HUES64 (cell line): ENCODE measurements around the gene TBCC.
"Not testable (repeated sequence)": the region's sequence is repeated elsewhere in the genome, so short reads cannot be mapped to it uniquely, and the experiment has no call there.

Source experiments
- H3K27ac ChIP-seq: 2 replicates; pipeline ENCODE4 v1.7.0; 2013; ENCODE audit warnings: low read depth, low read length, inconsistent platforms
- H3K27me3 ChIP-seq: 2 replicates; pipeline ENCODE4 v1.6.1; 2013; ENCODE audit warnings: mild to moderate bottlenecking, low read length; ENCODE audit not compliant: insufficient read depth
- H3K36me3 ChIP-seq: 2 replicates; pipeline ENCODE4 v1.6.1; 2013; ENCODE audit warnings: mild to moderate bottlenecking, low read length; ENCODE audit not compliant: insufficient read depth
- H3K4me1 ChIP-seq: 2 replicates; pipeline ENCODE4 v1.6.1; 2013; ENCODE audit warnings: mild to moderate bottlenecking, low read length, moderate library complexity; ENCODE audit not compliant: insufficient read depth
- H3K4me3 ChIP-seq: 2 replicates; pipeline ENCODE4 v1.5.1; 2013; ENCODE audit warnings: mild to moderate bottlenecking, low read length, moderate library complexity
- H3K9ac ChIP-seq: 2 replicates; pipeline ENCODE4 v1.6.1; 2013; ENCODE audit warnings: mild to moderate bottlenecking, low read depth, low read length
- H3K9me3 ChIP-seq: 2 replicates; pipeline ENCODE4 v1.6.1; 2013; ENCODE audit warnings: low read depth, low read length; ENCODE audit not compliant: insufficient read depth
- WGBS: fragments of 150-250, 120-280 bp; methylation state at CpG from one replicate; pipeline ENCODE4 v1.1.7; 2013; ENCODE audit warnings: missing lambda C conversion rate; 5-methylcytosine and 5-hydroxymethylcytosine counted together

TBCC gene

DNA sequence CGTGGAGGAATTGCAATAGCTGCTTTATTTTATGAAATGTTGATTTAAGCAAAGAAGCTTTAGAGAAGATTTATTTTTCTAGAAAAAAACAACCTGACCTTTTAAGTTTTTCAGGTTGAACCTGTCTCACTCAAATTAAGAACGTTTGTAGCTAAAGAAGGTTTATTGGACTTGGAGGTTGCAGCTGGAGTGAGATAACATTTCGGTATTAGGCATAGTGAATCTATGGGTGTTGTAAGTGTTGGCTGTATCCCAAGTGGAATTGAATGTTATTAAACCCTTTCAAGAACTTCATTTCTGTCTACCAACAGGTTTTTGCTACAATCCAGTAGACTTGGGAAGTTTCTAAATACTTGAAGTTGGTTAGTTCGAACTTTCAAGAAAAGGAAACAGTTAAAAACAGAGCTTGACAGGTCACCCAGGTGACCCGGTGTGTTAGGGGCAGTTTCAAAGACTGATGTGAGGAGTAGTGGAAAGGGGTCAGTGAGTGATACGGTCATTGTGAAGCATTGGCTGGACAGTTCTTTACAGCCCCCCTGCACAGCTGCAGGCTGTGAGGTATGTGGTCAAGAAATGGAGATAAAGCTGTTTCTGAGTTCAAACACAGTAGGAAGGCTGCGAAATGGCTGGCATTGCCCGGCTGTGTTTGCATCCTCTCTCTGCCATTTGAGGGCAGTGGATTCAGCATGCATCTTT is 2.4 kb upstream of the TBCC start:
- Histone ChIP-seq H3K4me3 (no peak overlapping the region), H3K9ac (no peak overlapping the region), H3K27ac (no peak overlapping the region)

DNA sequence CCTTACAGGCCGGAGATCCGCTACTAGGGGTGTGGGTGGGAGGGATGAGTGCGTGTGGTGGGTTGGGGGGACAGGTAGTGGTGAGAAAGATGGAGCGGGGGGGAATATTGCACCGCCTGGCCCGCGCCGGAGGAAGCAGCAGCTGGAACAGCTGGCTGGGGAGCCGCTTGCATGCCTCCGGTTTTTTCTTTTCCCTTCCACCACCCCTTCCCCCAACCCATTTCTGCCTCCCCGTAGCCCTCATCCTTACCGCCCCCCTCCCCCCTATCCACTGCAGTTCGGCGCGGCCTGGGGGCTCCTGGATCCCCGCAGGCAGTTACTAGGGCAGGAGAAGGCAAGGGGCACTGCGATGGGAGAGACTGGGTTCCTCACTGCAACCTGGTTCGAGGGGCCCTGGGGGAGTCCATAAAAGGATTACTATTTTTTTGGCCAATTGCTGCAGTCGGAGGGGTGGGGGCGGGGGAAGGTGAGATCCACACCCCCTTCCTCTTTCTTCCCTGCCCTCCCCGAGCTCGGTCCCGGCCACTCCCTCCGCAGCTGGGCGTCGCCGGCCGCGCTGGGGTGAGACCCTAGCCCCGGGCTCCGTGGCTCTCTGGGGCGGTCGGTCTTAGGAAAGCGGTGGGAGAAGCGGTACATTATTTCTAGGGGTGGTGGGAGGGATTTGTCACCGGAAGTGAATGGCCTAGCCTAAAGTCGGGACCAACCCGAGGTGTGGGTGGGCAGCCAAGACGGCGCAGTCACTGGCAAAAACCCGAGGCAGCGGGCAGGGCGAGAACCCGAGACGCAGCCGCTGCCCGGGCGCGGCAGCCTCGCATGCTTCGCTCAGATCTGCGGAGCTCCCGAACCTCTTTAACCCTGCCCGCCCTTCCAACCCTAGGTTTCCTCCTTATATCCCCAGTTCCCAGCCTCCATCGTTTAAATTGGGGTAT is 824 bp upstream of the TBCC start:
- H3K4me1 ChIP-seq: peaks cover 7% of the 10 kb centered on the region
- H3K27ac ChIP-seq: peak overlapping the region; percentile 99
- H3K27me3 ChIP-seq: no peaks in the 10 kb centered on the region
- peak overlapping the region; percentile 94 for H3K9ac ChIP-seq
- peak overlapping the region; percentile 87 for H3K4me3 ChIP-seq
- H3K36me3 ChIP-seq: no peaks in the 10 kb centered on the region
- H3K9me3 ChIP-seq: no peaks in the 10 kb centered on the region
- under 1% methylated on average over 54 of the region's 55 CpGs for WGBS

More for the DNA sequence above, 2.4 kb upstream of the TBCC start:
- Histone ChIP-seq H3K4me1 (peaks cover 7% of the 10 kb centered on the region), H3K9me3 (no peaks in the 10 kb centered on the region), H3K27me3 (no peaks in the 10 kb centered on the region), H3K36me3 (no peaks in the 10 kb centered on the region)
- WGBS: 83% methylated on average over 8 of the region's 8 CpGs

DNA sequence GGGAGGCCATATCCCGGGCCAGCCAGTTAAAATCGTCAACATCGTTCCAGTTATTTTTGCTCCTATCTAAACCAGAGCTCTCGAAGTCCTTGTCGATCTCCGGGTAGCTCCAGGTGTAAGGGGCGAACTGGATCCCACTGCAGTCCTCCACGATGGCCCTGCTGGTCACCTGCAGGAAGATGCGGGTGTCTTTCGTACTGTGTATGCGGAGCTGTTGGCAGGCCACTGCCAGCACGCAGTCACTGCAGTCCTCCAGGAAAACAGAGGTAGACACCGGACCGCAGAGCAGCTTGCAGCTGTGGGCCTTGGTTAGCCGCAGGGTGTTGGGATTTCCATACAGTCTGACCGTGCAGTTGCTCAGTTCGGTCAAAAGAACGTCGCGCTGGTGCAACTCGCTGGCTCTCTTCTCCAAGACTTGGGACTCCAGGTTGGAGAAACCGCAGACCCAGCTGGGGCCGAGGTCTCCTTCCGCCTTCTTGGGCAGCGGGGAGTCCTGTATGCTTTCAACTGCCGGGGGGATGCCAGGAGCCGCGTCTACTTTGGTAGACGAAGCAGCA is 742 bp downstream of the TBCC start:
- no peaks in the 10 kb centered on the region for H3K9me3 ChIP-seq
- 2% methylated on average over 29 of the region's 29 CpGs for WGBS
- H3K4me1 ChIP-seq: peaks cover 7% of the 10 kb centered on the region
- peak overlapping the region; percentile 82 for H3K9ac ChIP-seq
- H3K36me3 ChIP-seq: no peaks in the 10 kb centered on the region
- peak overlapping the region; percentile 87 for H3K4me3 ChIP-seq
- H3K27ac ChIP-seq: peak overlapping the region; percentile 88; the same call in 1 of the 2 replicates
- no peaks in the 10 kb centered on the region for H3K27me3 ChIP-seq

DNA sequence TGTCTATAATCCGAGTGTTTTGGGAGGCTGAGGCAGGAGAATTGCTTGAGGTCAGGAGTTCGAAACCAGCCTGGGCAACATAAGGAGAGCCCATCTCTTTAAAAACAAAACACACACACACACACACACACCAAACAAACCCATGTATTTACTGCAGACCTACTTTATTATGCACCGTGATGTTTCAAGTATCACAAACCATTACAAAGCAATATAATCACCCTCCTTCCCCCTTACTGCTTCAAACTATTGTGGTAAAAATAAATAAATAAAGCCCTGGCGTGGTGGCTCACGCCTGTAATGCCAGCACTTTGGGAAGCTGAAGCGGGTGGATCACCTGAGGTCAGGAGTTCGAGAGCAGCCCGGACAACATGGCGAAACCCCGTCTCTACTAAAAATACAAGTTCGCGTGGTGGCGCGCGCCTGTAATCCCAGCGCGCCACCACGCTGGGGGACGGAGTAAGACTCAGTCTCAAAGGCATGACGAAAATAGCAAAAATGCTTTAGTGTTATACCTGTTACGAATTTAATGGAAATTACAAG is 1.5 kb downstream of the TBCC start:
- Histone ChIP-seq H3K27me3 (no peaks in the 10 kb centered on the region), H3K9ac (no peak overlapping the region), H3K4me1 (peaks cover 7% of the 10 kb centered on the region), H3K4me3 (peak overlapping the region; percentile 87), H3K27ac (no peak overlapping the region), H3K9me3 (no peaks in the 10 kb centered on the region), H3K36me3 (no peaks in the 10 kb centered on the region)
- WGBS: 74% methylated on average over 21 of the region's 21 CpGs

DNA sequence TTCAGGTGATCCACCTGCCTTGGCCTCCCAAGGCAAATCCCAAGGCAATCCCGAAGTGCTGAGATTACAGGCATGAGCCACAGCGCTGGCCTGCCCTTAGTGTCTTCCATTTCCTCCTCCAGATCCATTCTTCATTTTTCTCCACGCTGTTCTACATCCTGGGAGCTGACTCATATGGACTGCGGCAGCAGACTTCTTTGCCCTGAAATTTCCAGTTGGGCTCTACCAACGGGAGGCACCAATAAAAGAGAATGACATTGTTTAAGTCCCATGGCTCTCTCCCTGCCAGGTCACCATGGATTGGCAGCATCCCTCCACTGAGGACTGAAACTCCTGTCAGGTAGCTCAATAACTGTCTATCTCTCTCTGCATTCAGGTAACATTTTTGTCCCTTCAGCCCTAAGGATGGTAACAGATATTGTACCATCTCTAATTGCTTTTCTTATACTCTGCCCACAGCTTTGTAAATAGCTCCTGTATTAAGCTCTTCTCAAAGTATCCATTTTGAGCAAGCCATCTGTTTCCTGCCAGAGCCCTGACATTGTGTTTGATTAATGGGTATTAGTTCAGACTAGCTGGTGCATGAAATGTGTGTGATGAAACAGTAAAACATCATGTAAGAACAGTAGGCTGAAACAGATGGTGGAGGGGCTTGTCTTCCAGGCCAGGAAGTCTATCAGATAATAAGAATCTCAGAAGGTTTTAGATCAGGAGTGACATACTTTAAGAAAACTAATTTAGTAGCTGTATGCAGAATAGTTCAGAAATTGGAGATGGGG is 3.6 kb downstream of the TBCC start:
- Histone ChIP-seq H3K36me3 (no peaks in the 10 kb centered on the region), H3K27me3 (no peaks in the 10 kb centered on the region), H3K27ac (no peak overlapping the region), H3K9me3 (no peaks in the 10 kb centered on the region), H3K4me1 (no peaks in the 10 kb centered on the region; the same call in 1 of the 2 replicates), H3K9ac (no peak overlapping the region), H3K4me3 (no peak overlapping the region)
- 86% methylated on average over 5 of the region's 5 CpGs for WGBS

DNA sequence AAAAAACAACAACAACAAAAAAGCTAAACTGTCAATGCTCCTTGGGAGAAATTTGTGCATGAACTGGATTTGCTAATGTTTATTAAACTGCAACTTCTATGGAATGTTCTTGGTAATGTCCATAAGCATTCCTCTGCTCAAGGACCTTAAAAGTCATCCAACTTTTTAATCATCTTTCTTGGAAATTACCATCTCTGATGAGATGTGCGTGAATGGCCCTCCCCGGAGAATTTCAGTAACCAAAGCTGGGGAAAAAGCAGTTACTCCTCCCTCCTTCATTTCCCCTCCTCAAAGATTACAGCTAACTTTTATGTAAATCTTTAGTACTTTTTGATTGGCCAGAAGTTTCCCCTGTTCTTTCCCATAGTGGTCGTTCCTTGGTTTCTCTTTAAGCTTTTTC is 5.2 kb downstream of the TBCC start:
- 98% methylated on average over 3 of the region's 3 CpGs for WGBS
- Histone ChIP-seq H3K4me3 (no peak overlapping the region), H3K36me3 (no peaks in the 10 kb centered on the region), H3K27ac (no peak overlapping the region), H3K4me1 (no peaks in the 10 kb centered on the region; the same call in 1 of the 2 replicates), H3K9ac (no peak overlapping the region), H3K9me3 (no peaks in the 10 kb centered on the region), H3K27me3 (no peaks in the 10 kb centered on the region)

DNA sequence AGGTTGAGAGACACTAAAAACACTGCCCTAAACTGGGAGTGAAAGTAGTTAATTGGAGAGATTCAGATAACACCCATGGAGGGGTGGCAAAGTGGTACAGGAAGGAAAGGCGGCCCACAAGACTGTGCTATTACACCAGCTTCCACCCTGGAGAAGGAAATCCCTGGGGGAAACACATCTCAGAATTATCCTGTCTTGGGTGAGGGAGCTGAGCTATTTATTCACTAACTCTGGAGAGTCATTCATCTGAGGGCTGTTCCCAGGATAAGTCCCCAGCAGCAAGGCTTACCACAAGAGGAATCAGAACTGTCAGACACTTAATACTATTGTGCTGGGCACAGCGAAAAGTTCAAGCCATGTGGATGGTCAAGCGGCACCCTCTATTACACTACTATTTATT is 9.9 kb downstream of the TBCC start:
- Histone ChIP-seq H3K9me3 (no peaks in the 10 kb centered on the region), H3K4me3 (no peak overlapping the region), H3K27ac (no peak overlapping the region), H3K4me1 (no peaks in the 10 kb centered on the region), H3K27me3 (no peaks in the 10 kb centered on the region), H3K36me3 (no peaks in the 10 kb centered on the region), H3K9ac (no peak overlapping the region)
- 95% methylated on average over 3 of the region's 3 CpGs for WGBS

DNA sequence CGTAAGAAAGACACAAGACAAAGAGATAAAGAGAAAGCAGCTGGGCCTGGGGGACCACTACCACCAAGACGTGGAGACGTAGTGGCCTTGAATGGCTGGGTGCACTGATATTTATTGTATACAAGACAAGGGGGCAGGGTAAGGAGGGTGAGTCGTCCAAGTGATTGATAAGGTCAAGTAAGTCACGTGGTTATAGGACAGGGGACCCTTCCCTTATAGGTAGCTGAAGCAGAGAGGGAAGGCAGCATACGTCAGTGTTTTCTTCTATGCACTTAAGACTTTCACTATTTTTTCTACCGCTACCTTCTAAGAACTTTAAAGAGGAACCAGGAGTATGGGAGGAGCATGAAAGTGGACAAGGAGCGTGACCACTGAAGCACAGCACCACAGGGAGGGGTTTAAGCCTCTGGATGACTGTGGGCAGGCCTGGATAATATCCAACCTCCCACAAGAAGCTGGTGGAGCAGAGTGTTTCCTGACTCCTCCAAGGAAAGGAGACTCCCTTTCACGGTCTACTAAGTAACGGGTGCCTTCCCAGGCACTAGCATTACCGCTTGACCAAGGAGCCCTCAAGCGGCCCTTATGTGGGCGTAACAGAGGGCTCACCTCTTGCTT is 11.9 kb downstream of the TBCC start:
- H3K27ac ChIP-seq, H3K9ac ChIP-seq, H3K36me3 ChIP-seq, H3K4me1 ChIP-seq, H3K9me3 ChIP-seq, H3K4me3 ChIP-seq, H3K27me3 ChIP-seq: not testable (repeated sequence)
- 95% methylated on average over 13 of the region's 13 CpGs for WGBS

DNA sequence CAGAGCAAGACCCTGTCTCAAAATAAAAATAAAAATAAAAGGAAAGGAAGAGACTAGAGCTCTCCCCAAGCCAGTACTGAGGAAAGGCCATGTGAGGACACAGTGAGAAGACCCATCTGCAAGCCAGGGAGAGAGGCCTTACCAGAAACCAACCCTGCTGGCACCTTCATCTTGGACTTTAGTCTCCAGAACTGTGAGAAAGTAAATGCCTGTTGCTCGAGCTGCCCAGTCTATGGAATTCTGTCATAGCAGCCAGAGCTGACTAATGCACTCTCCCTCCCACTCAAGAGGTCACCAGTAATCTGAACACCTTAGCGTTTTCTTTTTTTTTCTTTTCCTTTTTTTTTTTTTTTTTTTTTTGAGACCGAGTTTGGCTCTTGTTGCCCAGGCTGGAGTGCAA is 16.2 kb downstream of the TBCC start:
- H3K27ac ChIP-seq: no peak overlapping the region
- H3K36me3 ChIP-seq: no peaks in the 10 kb centered on the region
- H3K4me3 ChIP-seq: no peak overlapping the region
- peaks cover 6% of the 10 kb centered on the region; the same call in 1 of the 2 replicates for H3K4me1 ChIP-seq
- no peaks in the 10 kb centered on the region for H3K27me3 ChIP-seq
- no peak overlapping the region for H3K9ac ChIP-seq
- WGBS: 66% methylated on average over 2 of the region's 3 CpGs
- no peaks in the 10 kb centered on the region for H3K9me3 ChIP-seq

DNA sequence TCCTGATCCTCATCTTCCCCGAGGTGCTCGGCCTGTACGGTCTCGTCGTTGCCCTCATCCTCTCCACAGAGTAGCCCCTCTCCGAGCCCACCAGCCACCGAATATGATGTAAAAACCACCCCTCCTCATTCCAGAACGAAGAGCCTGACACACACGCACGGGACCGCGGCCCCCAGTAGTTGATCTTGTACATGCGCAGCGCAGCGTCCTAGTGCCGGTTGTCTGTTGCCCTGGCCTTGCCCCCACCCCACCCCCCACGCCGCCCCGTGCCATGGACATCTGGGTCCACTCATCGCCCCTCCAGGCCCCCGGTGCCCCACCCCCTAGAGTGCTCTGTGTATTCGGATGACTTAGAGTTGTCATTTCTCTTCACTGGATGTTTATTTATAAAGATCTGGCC is 18.3 kb downstream of the TBCC start:
- Histone ChIP-seq H3K9ac (no peak overlapping the region), H3K4me1 (peaks cover 6% of the 10 kb centered on the region; the same call in 1 of the 2 replicates), H3K27me3 (no peaks in the 10 kb centered on the region), H3K36me3 (no peaks in the 10 kb centered on the region), H3K4me3 (no peak overlapping the region), H3K27ac (no peak overlapping the region), H3K9me3 (no peaks in the 10 kb centered on the region)
- 92% methylated on average over 20 of the region's 22 CpGs for WGBS
